HG03354 (cell line): Measurements from ENCODE around the gene ATP5PB.

Experiments
- ATAC-seq: cut with Tn5 transposase; IDR thresholded peaks from one replicate; pipeline ENCODE4 v1.9.1; 2021; ENCODE audit warnings: mild to moderate bottlenecking; ENCODE audit not compliant: unreplicated experiment, poor library complexity, severe bottlenecking

The ATP5PB gene

GRCh38 chr1:111501645-111502044 is 52.4 kb downstream of the ATP5PB start:
- no peak for ATAC-seq

GRCh38 chr1:111503585-111504060 is 54.4 kb downstream of the ATP5PB start, which contains the start of the genes ADORA3 and TMIGD3:
Gene ADORA3, minus strand, starts transcription at chr1:111503633. Its CDS starts 279 bp downstream, at chr1:111503354.
Gene TMIGD3, minus strand, starts transcription at chr1:111503633. Its CDS starts 279 bp downstream, at chr1:111503354.
- no peak for ATAC-seq

GRCh38 chr1:111504097-111504496 is 54.8 kb downstream of the ATP5PB start:
- no peak for ATAC-seq

GRCh38 chr1:111505641-111506119 is 56.4 kb downstream of the ATP5PB start:
- peak; percentile 61 for ATAC-seq

GRCh38 chr1:111506561-111506960 is 57.3 kb downstream of the ATP5PB start:
- no peak for ATAC-seq

GRCh38 chr1:111507411-111508201 is 58.3 kb downstream of the ATP5PB start:
- peak; percentile 66 for ATAC-seq

- ATAC-seq, result no peak
Measured at GRCh38 chr1:111509997-111510375, 60.7 kb downstream of the ATP5PB start.

GRCh38 chr1:111511370-111511769 is 62.1 kb downstream of the ATP5PB start:
- ATAC-seq, result no peak
